Pulmonary artery endothelial cell (primary cell): ENCODE data around the gene REXO1. TPM values are rescaled to one million over a fixed set of nuclear protein-coding genes. Genes with fewer than 3 reads are reported as not detected.

ENCODE experiments used
- DNase-seq: peaks from one replicate; pipeline ENCODE4 v3.0.0-alpha.2; 2011; ENCODE audit warnings: low read depth, low spot score
- total RNA-seq: library from RNA; depleted of rRNA; stranded (reverse); fragments of >200 nt; gene quantifications from 2 replicates; pipeline ENCODE4 v1.2.3, GENCODE V29; 2014

The REXO1 gene
- total RNA-seq, 1 donor from 2014 or later = 6.5 TPM

DNA sequence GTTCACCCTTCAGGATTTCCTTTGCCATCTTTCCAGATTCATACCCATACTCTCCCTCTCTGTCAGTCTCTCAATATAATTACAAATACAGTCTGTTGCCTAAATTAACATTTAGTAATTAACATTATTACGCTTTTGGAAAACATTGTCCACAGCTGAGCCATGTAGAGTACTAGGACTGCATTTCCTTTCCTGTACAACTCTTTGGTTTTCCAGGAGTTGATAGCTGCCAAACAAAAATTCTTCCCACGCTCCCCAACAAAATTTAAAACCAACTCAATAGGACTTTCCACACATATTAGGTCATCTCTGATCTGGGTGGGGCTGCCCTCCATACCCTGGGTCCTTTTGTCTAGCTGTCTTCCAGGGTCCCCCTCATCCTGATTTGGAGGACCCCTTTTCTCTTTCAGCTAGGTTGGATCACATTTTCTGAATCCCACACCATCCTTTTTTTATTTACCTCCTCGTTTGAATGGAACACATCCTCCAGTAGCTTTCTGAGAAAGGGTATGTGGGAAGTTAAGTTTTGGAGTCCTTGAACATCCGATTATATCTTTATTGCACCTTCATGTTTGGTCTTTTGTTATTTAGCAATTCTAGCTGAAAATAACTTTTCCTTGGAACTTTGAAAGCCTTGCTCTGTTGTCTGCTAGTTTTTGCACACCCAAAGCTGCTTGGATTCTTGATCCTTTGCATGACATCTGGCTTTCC is 77.3 kb downstream of the REXO1 start:
- DNase-seq = no peak

GRCh38 chr19:1769645-1769985 is 78.7 kb downstream of the REXO1 start:
- no peak for DNase-seq

GRCh38 chr19:1768918-1769644 is 79.2 kb downstream of the REXO1 start:
- no peak for DNase-seq

DNA sequence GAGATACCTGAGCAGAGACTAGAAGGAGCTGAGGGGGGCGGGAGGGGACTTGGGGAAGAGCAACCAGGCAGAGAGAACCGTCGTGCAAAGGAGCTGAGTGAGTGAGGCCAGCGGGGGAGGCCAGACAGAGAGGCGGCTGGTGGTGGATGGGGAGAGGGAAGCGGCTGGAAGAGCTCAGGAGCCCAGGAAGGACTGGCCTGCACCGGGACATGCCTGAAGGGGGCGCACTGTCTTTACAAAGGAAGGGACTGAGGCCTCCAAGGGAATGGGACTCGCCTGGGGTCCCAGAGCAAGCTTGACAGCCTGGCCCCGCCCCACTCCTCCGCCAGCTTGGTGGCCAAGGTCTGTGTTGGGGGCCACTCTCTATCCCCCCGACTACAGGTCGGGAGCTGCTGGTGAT is 80.0 kb downstream of the REXO1 start:
- no peak for DNase-seq

GRCh38 chr19:1767464-1767933 is 80.8 kb downstream of the REXO1 start:
- DNase-seq = no peak

DNA sequence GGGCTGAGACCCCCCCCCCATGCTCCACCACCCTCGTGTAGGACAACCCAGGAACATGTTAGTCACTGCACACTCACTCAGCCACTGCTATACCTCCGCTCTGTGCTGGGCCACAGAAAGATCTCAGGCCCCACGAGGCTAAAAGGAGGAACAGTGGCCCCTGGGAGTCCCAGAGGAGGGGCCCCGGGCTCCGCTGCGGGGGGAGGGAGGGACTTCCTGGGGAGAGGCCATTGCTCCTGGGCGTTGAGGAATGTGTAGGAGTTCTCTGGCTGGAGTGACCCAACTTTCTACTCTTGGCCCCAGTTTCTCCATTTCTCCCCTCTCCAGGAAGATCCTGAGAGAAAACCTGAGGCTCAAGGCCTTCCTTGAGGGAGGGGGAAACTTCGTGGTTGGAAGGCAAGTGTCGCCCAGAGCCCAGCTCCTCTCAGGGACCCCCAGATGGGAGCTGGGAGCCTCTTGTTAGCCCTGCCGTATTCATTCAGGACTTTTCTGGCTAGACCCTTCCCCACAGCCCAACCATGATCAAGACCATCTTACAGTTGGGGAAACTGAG is 81.4 kb downstream of the REXO1 start:
- DNase-seq = no peak

- no peak for DNase-seq
Observed at GRCh38 chr19:1765904-1766799, 82.1 kb downstream of the REXO1 start.

Other genes with a start within 250 kb of the REXO1 start
- 81.8 and 81.9 TPM in 2 replicates for gene UQCR11, start 243.0 kb downstream of the REXO1 start, total RNA-seq
- gene TCF3, start 195.9 kb downstream of the REXO1 start, total RNA-seq = 147 and 150 TPM in 2 replicates
- not detected in 2 replicates for gene ONECUT3, start 95.0 kb downstream of the REXO1 start, total RNA-seq
- 0.92 and 3.3 TPM in 2 replicates for gene ATP8B3, start 36.2 kb downstream of the REXO1 start, total RNA-seq
- gene KLF16, start 15.1 kb upstream of the REXO1 start, total RNA-seq = 7.0 and 9.8 TPM in 2 replicates
- 77.4 and 128 TPM in 2 replicates for gene ABHD17A, start 37.0 kb upstream of the REXO1 start, total RNA-seq
- gene ADAT3, start 56.9 kb upstream of the REXO1 start, total RNA-seq = 2.4 and 3.1 TPM in 2 replicates
- gene SCAMP4, start 56.9 kb upstream of the REXO1 start, total RNA-seq = 23.7 and 26.2 TPM in 2 replicates
- 88.6 and 107 TPM in 2 replicates for gene CSNK1G2, start 92.7 kb upstream of the REXO1 start, total RNA-seq
- gene BTBD2, start 167.2 kb upstream of the REXO1 start, total RNA-seq = 52.9 and 61.7 TPM in 2 replicates
- 85.2 and 170 TPM in 2 replicates for gene MKNK2, start 202.8 kb upstream of the REXO1 start, total RNA-seq
- gene MOB3A, start 247.8 kb upstream of the REXO1 start, total RNA-seq = 18.7 and 25.5 TPM in 2 replicates
- gene IZUMO4, start 248.4 kb upstream of the REXO1 start, total RNA-seq = 0.46 and 0.74 TPM in 2 replicates